ENCODE data around the gene DOCK9. TPM values are rescaled to one million over a fixed set of nuclear protein-coding genes. Genes with fewer than 3 reads are reported as not detected.

Gene DOCK9
- total RNA-seq, 1 experiment from 2014 or later = 36.6 TPM

DNA sequence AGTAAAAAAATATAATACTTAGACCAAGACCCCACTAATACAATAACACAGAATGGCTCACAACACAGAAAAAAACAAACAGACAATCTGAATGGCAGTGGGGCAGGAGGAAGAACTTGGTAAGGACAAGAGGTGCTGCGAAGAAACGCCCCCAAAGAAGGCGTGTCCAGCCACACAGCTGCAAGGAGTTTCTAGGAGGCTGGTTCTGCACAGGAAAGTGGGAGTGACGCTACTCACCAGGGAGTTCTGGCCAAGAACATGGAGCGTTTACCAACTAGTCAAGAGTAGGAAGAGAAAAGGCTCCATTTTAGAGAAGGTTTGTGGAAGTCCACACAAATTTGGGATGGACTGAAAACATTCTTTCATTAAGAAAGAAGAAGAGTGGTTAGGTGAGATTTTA, 130.1 kb downstream of the DOCK9 start:
- no peaks in the 10 kb centered on the region for H3K9me3 Mint-ChIP-seq
- H3K27ac Mint-ChIP-seq = peak overlapping the region; percentile 4; the same call in 1 of the 2 replicates
- H3K36me3 Mint-ChIP-seq = no peaks in the 10 kb centered on the region
- no peaks in the 10 kb centered on the region for H3K27me3 Mint-ChIP-seq (ENCODE audit: low read depth)
- H3K4me3 Mint-ChIP-seq = no peak overlapping the region
- DNase-seq (ENCODE audit: low spot score) (peak; percentile 68), ATAC-seq (peak; percentile 95)
- ChIA-PET POLR2A (no interaction called here), CTCF (no interaction called here)
- TF ChIP-seq, protein P1, sequence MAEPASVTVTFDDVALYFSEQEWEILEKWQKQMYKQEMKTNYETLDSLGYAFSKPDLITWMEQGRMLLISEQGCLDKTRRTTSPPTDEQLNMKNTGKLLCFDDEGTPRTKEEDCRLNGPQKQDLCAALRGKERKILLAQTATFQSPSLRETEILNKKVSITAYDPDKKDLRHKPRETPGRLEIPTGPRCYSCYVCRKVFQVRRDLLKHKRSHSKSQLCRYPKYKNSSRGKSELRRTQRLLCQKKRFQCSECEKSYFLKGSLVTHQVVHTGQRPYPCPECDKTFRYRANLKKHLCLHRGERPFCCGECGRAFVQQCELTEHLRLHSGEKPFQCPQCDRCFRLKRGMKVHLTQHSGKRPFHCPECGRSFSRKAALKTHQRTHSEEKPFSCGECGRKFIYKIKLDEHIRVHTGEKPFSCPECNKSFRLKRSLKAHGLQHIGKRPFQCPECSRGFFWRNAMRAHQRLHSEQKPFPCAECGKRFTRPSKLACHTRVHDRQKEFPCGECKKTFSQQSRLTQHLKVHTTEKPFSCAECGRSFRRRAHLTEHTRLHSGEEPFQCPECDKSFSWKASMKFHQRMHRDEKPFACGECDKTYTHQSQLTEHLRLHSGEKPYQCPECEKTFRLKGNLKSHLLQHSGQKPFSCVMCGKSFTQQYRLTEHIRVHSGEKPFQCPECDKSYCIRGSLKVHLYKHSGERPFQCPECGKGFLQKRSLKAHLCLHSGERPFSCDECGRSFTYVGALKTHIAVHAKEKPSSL (CRISPR knock-in tag; conservative IDR thresholded peaks at IDR 0.05) = no peak
- no peak for TF ChIP-seq ZNF263 (CRISPR knock-in tag; IDR thresholded peaks at IDR 0.05; ENCODE audit: low read depth)
- no peak for TF ChIP-seq OVOL2 (CRISPR knock-in tag; IDR thresholded peaks at IDR 0.05; ENCODE audit: borderline replicate concordance)
- TF ChIP-seq, protein P2, sequence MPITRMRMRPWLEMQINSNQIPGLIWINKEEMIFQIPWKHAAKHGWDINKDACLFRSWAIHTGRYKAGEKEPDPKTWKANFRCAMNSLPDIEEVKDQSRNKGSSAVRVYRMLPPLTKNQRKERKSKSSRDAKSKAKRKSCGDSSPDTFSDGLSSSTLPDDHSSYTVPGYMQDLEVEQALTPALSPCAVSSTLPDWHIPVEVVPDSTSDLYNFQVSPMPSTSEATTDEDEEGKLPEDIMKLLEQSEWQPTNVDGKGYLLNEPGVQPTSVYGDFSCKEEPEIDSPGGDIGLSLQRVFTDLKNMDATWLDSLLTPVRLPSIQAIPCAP (CRISPR knock-in tag; IDR thresholded peaks at IDR 0.05) = no peak
- TF ChIP-seq NFATC4 (CRISPR knock-in tag; IDR thresholded peaks at IDR 0.05) = no peak
- no peak for TF ChIP-seq NR2C2 (CRISPR knock-in tag; IDR thresholded peaks at IDR 0.05)
- TF ChIP-seq, protein P3, sequence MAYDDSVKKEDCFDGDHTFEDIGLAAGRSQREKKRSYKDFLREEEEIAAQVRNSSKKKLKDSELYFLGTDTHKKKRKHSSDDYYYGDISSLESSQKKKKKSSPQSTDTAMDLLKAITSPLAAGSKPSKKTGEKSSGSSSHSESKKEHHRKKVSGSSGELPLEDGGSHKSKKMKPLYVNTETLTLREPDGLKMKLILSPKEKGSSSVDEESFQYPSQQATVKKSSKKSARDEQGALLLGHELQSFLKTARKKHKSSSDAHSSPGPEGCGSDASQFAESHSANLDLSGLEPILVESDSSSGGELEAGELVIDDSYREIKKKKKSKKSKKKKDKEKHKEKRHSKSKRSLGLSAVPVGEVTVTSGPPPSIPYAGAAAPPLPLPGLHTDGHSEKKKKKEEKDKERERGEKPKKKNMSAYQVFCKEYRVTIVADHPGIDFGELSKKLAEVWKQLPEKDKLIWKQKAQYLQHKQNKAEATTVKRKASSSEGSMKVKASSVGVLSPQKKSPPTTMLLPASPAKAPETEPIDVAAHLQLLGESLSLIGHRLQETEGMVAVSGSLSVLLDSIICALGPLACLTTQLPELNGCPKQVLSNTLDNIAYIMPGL (CRISPR knock-in tag; IDR thresholded peaks at IDR 0.05) = no peak
- TF ChIP-seq, protein P4, sequence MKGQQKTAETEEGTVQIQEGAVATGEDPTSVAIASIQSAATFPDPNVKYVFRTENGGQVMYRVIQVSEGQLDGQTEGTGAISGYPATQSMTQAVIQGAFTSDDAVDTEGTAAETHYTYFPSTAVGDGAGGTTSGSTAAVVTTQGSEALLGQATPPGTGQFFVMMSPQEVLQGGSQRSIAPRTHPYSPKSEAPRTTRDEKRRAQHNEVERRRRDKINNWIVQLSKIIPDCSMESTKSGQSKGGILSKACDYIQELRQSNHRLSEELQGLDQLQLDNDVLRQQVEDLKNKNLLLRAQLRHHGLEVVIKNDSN (CRISPR knock-in tag; IDR thresholded peaks at IDR 0.05) = no peak
- TF ChIP-seq, protein P5, sequence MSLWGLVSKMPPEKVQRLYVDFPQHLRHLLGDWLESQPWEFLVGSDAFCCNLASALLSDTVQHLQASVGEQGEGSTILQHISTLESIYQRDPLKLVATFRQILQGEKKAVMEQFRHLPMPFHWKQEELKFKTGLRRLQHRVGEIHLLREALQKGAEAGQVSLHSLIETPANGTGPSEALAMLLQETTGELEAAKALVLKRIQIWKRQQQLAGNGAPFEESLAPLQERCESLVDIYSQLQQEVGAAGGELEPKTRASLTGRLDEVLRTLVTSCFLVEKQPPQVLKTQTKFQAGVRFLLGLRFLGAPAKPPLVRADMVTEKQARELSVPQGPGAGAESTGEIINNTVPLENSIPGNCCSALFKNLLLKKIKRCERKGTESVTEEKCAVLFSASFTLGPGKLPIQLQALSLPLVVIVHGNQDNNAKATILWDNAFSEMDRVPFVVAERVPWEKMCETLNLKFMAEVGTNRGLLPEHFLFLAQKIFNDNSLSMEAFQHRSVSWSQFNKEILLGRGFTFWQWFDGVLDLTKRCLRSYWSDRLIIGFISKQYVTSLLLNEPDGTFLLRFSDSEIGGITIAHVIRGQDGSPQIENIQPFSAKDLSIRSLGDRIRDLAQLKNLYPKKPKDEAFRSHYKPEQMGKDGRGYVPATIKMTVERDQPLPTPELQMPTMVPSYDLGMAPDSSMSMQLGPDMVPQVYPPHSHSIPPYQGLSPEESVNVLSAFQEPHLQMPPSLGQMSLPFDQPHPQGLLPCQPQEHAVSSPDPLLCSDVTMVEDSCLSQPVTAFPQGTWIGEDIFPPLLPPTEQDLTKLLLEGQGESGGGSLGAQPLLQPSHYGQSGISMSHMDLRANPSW (CRISPR knock-in tag; conservative IDR thresholded peaks at IDR 0.05; ENCODE audit: low read depth) = no peak
- TF ChIP-seq NR1H2 (CRISPR knock-in tag; IDR thresholded peaks at IDR 0.05) = no peak
- no peak for TF ChIP-seq CREB1 (CRISPR knock-in tag; IDR thresholded peaks at IDR 0.05)
- no peak for TF ChIP-seq GRHL2 (CRISPR knock-in tag; IDR thresholded peaks at IDR 0.05; ENCODE audit: insufficient replicate concordance, severe bottlenecking)
- TF ChIP-seq, protein P6, sequence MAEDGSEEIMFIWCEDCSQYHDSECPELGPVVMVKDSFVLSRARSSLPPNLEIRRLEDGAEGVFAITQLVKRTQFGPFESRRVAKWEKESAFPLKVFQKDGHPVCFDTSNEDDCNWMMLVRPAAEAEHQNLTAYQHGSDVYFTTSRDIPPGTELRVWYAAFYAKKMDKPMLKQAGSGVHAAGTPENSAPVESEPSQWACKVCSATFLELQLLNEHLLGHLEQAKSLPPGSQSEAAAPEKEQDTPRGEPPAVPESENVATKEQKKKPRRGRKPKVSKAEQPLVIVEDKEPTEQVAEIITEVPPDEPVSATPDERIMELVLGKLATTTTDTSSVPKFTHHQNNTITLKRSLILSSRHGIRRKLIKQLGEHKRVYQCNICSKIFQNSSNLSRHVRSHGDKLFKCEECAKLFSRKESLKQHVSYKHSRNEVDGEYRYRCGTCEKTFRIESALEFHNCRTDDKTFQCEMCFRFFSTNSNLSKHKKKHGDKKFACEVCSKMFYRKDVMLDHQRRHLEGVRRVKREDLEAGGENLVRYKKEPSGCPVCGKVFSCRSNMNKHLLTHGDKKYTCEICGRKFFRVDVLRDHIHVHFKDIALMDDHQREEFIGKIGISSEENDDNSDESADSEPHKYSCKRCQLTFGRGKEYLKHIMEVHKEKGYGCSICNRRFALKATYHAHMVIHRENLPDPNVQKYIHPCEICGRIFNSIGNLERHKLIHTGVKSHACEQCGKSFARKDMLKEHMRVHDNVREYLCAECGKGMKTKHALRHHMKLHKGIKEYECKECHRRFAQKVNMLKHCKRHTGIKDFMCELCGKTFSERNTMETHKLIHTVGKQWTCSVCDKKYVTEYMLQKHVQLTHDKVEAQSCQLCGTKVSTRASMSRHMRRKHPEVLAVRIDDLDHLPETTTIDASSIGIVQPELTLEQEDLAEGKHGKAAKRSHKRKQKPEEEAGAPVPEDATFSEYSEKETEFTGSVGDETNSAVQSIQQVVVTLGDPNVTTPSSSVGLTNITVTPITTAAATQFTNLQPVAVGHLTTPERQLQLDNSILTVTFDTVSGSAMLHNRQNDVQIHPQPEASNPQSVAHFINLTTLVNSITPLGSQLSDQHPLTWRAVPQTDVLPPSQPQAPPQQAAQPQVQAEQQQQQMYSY (CRISPR knock-in tag; IDR thresholded peaks at IDR 0.05) = no peak
- TF ChIP-seq TEAD4 (CRISPR knock-in tag; IDR thresholded peaks at IDR 0.05) = no peak
- peaks cover 10% of the 10 kb centered on the region for H3K4me1 Mint-ChIP-seq

Measured in WTC11 (cell line).